ENCODE data around the gene GDF7. TPM values are rescaled to one million over a fixed set of nuclear protein-coding genes. Genes with fewer than 3 reads are reported as not detected.

The GDF7 gene
- total RNA-seq, 2 experiments from 2014 or later = 0.06 TPM

GRCh38 chr2:20668451-20668850 lies 1.5 kb downstream of the GDF7 start:
- Histone ChIP-seq H3K36me3 (ENCODE audit: insufficient read depth, low read length) (no peaks in the 10 kb centered on the region), H3K4me2 (ENCODE audit: low read length) (no peak overlapping the region), H4K20me1 (ENCODE audit: insufficient read depth, low read length) (no peaks in the 10 kb centered on the region), H3K9me2 (ENCODE audit: insufficient read depth, low read length) (no peaks in the 10 kb centered on the region), H3K9me3 (ENCODE audit: low read length) (no peaks in the 10 kb centered on the region), H3K27ac (ENCODE audit: low read depth, low read length, poor library complexity, severe bottlenecking) (no peak overlapping the region), H2AFZ (ENCODE audit: low read length) (no peak overlapping the region), H3K4me1 (ENCODE audit: insufficient read depth, low read length, poor library complexity, severe bottlenecking) (peaks cover 7% of the 10 kb centered on the region), H3K4me3 (ENCODE audit: low read depth, low read length, poor library complexity, severe bottlenecking) (no peak overlapping the region), H3K79me2 (ENCODE audit: insufficient read depth, low read depth, low read length) (no peaks in the 10 kb centered on the region)
- ChIA-PET POLR2A (no interaction called here), CTCF (ENCODE audit: unreplicated experiment) (no interaction called here)
- no peak for DNase-seq (ENCODE audit: low spot score)
- BruUV-seq (replicated peaks) = no TSS peak
- TF ChIP-seq EZH2phosphoT487 (IDR thresholded peaks at IDR 0.05; ENCODE audit: borderline replicate concordance, low read depth, low read length) (no peak), CTCF (conservative IDR thresholded peaks at IDR 0.05; ENCODE audit: low read length) (no peak)
- intact Hi-C loops (cut with micrococcal nuclease; ENCODE audit: unreplicated experiment) = no loop called here

GRCh38 chr2:20668871-20669475 lies 2.0 kb downstream of the GDF7 start:
- no peaks in the 10 kb centered on the region for H3K9me3 ChIP-seq (ENCODE audit: low read length)
- DNase-seq (ENCODE audit: low spot score) = no peak
- H4K20me1 ChIP-seq (ENCODE audit: insufficient read depth, low read length) = no peaks in the 10 kb centered on the region
- TF ChIP-seq EZH2phosphoT487 (IDR thresholded peaks at IDR 0.05; ENCODE audit: borderline replicate concordance, low read depth, low read length) (no peak), CTCF (conservative IDR thresholded peaks at IDR 0.05; ENCODE audit: low read length) (no peak)
- no peak overlapping the region for H3K4me3 ChIP-seq (ENCODE audit: low read depth, low read length, poor library complexity, severe bottlenecking)
- intact Hi-C loops (cut with micrococcal nuclease; ENCODE audit: unreplicated experiment) = no loop called here
- BruUV-seq (replicated peaks) = no TSS peak
- CTCF ChIA-PET (ENCODE audit: unreplicated experiment) = no interaction called here
- POLR2A ChIA-PET = interaction anchor here (0.6 kb wide), 1 partner anchor 442 kb away, joined by 3 read pairs; no protein-coding TSS in a partner anchor
- peaks cover 7% of the 10 kb centered on the region for H3K4me1 ChIP-seq (ENCODE audit: insufficient read depth, low read length, poor library complexity, severe bottlenecking)
- no peak overlapping the region for H2AFZ ChIP-seq (ENCODE audit: low read length)
- no peaks in the 10 kb centered on the region for H3K79me2 ChIP-seq (ENCODE audit: insufficient read depth, low read depth, low read length)
- H3K4me2 ChIP-seq (ENCODE audit: low read length) = no peak overlapping the region
- no peaks in the 10 kb centered on the region for H3K9me2 ChIP-seq (ENCODE audit: insufficient read depth, low read length)
- no peak overlapping the region for H3K27ac ChIP-seq (ENCODE audit: low read depth, low read length, poor library complexity, severe bottlenecking)
- H3K36me3 ChIP-seq (ENCODE audit: insufficient read depth, low read length) = no peaks in the 10 kb centered on the region

GRCh38 chr2:20669562-20670314 lies 2.8 kb downstream of the GDF7 start:
- no peak overlapping the region for H3K4me2 ChIP-seq (ENCODE audit: low read length)
- POLR2A ChIA-PET = interaction anchor here (0.6 kb wide), 1 partner anchor 9 kb away, joined by 4 read pairs; no protein-coding TSS in a partner anchor
- H4K20me1 ChIP-seq (ENCODE audit: insufficient read depth, low read length) = no peaks in the 10 kb centered on the region
- peaks cover 7% of the 10 kb centered on the region for H3K4me1 ChIP-seq (ENCODE audit: insufficient read depth, low read length, poor library complexity, severe bottlenecking)
- no peak overlapping the region for H2AFZ ChIP-seq (ENCODE audit: low read length)
- H3K36me3 ChIP-seq (ENCODE audit: insufficient read depth, low read length) = no peaks in the 10 kb centered on the region
- no peak overlapping the region for H3K27ac ChIP-seq (ENCODE audit: low read depth, low read length, poor library complexity, severe bottlenecking)
- TF ChIP-seq CTCF (conservative IDR thresholded peaks at IDR 0.05; ENCODE audit: low read length) = no peak
- no peak for TF ChIP-seq EZH2phosphoT487 (IDR thresholded peaks at IDR 0.05; ENCODE audit: borderline replicate concordance, low read depth, low read length)
- no peak overlapping the region for H3K4me3 ChIP-seq (ENCODE audit: low read depth, low read length, poor library complexity, severe bottlenecking)
- CTCF ChIA-PET (ENCODE audit: unreplicated experiment) = no interaction called here
- no TSS peak for BruUV-seq (replicated peaks)
- H3K9me3 ChIP-seq (ENCODE audit: low read length) = no peaks in the 10 kb centered on the region
- DNase-seq (ENCODE audit: low spot score) = no peak
- no peaks in the 10 kb centered on the region for H3K79me2 ChIP-seq (ENCODE audit: insufficient read depth, low read depth, low read length)
- H3K9me2 ChIP-seq (ENCODE audit: insufficient read depth, low read length) = no peaks in the 10 kb centered on the region
- intact Hi-C loops (cut with micrococcal nuclease; ENCODE audit: unreplicated experiment) = no loop called here

All from OCI-LY7 (cell line).